DMS153 treated with DMSO at 0.1 percent for 48 hours (cell line): Measurements from ENCODE around the gene TMEM44.
A peak's percentile ranks its signal among the peaks of the same experiment; 100 is the strongest.
"Not testable (repeated sequence)": the region's sequence is repeated elsewhere in the genome, so short reads cannot be mapped to it uniquely, and the experiment has no call there.

Experiments used
- DNase-seq: peaks from one replicate; lab custom pipeline; 2025; ENCODE audit not compliant: unreplicated experiment; lab: John Stamatoyannopoulos, UW

Gene TMEM44

GRCh38 chr3:194556086-194557056 is 76.8 kb downstream of the TMEM44 start:
- no peak for DNase-seq

- DNase-seq: no peak
Measured at GRCh38 chr3:194555175-194556062, 77.8 kb downstream of the TMEM44 start.

GRCh38 chr3:194554473-194555123 is 78.6 kb downstream of the TMEM44 start:
- DNase-seq: no peak

- DNase-seq: no peak
Measured at GRCh38 chr3:194552327-194552949, 80.8 kb downstream of the TMEM44 start.

- no peak for DNase-seq
Measured at GRCh38 chr3:194549853-194550252, 83.4 kb downstream of the TMEM44 start.

- peak; percentile 55 for DNase-seq
Measured at GRCh38 chr3:194548346-194549321, 84.6 kb downstream of the TMEM44 start.

- no peak for DNase-seq
Measured at GRCh38 chr3:194547042-194547441, 86.2 kb downstream of the TMEM44 start.

GRCh38 chr3:194545538-194545937 is 87.7 kb downstream of the TMEM44 start:
- not testable (repeated sequence) for DNase-seq

- no peak for DNase-seq
Measured at GRCh38 chr3:194543550-194543949, 89.7 kb downstream of the TMEM44 start.

GRCh38 chr3:194541483-194541882 is 91.7 kb downstream of the TMEM44 start:
- DNase-seq: no peak

- DNase-seq: no peak
Measured at GRCh38 chr3:194540274-194540905, 92.8 kb downstream of the TMEM44 start.

- DNase-seq: no peak
Measured at GRCh38 chr3:194539498-194539897, 93.7 kb downstream of the TMEM44 start.

- peak; percentile 73 for DNase-seq
Measured at GRCh38 chr3:194537732-194538247, 95.4 kb downstream of the TMEM44 start.
